H1 (cell line): Measurements from ENCODE around the gene ZNF674. TPM values are rescaled to one million over a fixed set of nuclear protein-coding genes. Genes with fewer than 3 reads are reported as not detected.

Source experiments
- EP300 ChIP-seq, 2 experiments: IDR thresholded peaks; 1 replicate in 1 of 2; 2 replicates in 1 of 2; pipeline ENCODE4 v1.6.1; 2011 to 2012; ENCODE audit warnings: low read depth in 2 of 2, low read length in 2 of 2, mild to moderate bottlenecking in 2 of 2, borderline replicate concordance in 1 of 2, inconsistent platforms in 1 of 2, moderate library complexity in 1 of 2
- GTF2F1 ChIP-seq: IDR thresholded peaks from 2 replicates; pipeline ENCODE4 v1.6.1; 2012; ENCODE audit warnings: low read depth, low read length, improper control_type of control experiment, borderline replicate concordance
- KDM1A ChIP-seq: fragments of 200-600, 300-600 bp; sonication (generic); IDR thresholded peaks from 2 replicates; pipeline ENCODE4 v1.7.1; 2016; ENCODE audit warnings: mild to moderate bottlenecking, low read length, borderline replicate concordance
- KDM5A ChIP-seq: fragments of 200-600 bp; IDR thresholded peaks from 2 replicates; pipeline ENCODE4 v1.7.1; 2012; ENCODE audit warnings: mild to moderate bottlenecking, low read length, inconsistent platforms, mixed read lengths
- SIRT6 ChIP-seq: IDR thresholded peaks from one replicate; pipeline ENCODE4 v1.7.1; 2012; ENCODE audit warnings: low read length, inconsistent platforms
- SP4 ChIP-seq: IDR thresholded peaks from 2 replicates; pipeline ENCODE4 v1.6.1; 2012; ENCODE audit warnings: low read length, inconsistent platforms
- TAF7 ChIP-seq: optimal IDR thresholded peaks from 2 replicates; pipeline ENCODE3; 2011; ENCODE audit warnings: low read depth, mild to moderate bottlenecking, inconsistent platforms, low read length, moderate library complexity, borderline replicate concordance
- polyA plus RNA-seq, 7 experiments: library from polyadenylated mRNA; depleted of rRNA in 3 of 7; stranded (reverse) in 5 of 7; unstranded in 2 of 7; fragments of >200 nt in 5 of 7; fragments of 200-250 nt in 2 of 7; gene quantifications; 1 replicate in 5 of 7; 2 replicates in 1 of 7; 4 replicates in 1 of 7; pipeline versions ENCODE4 v1.2.1 to v1.2.3, GENCODE V29; 2011 to 2013; ENCODE audit warnings: missing spikeins in 2 of 7, mixed read lengths in 2 of 7
- total RNA-seq: library from RNA; stranded (reverse); fragmentation: NEBNext Ultra II Directional; extraction: Animal tissue kit (Norgen Biotek cat#: 25700); gene quantifications from 2 replicates; pipeline ENCODE4 v1.2.1, GENCODE V29; 2021

The ZNF674 gene
- total and polyA plus RNA-seq, 2 of the 8 experiments (the other 6 are each of a cell fraction or from before 2014, with no cell fraction given) = 2.0 to 7.4 TPM

- TF ChIP-seq KDM1A = no peak
- no peak for TF ChIP-seq GTF2F1
- no peak for TF ChIP-seq SP4
- no peak for TF ChIP-seq EP300 (IDR thresholded peaks at IDR 0.05; ENCODE audit: borderline replicate concordance in 1 of 2, low read depth in 2 of 2, low read length in 2 of 2)
- TF ChIP-seq SIRT6 = no peak
- TF ChIP-seq TAF7 = no peak
- TF ChIP-seq KDM5A = no peak
These were observed 67.8 kb downstream of the ZNF674 start (continued) for GRCh38 chrX:46477435-46477834.
